HG02970 (cell line): ENCODE measurements around the gene GRIP2.

Source experiments
- ATAC-seq: cut with Tn5 transposase; IDR thresholded peaks from one replicate; pipeline ENCODE4 v1.9.1; 2021; ENCODE audit warnings: mild to moderate bottlenecking, moderate library complexity, moderate number of reproducible peaks; ENCODE audit not compliant: unreplicated experiment, low FRiP score

Gene GRIP2

DNA sequence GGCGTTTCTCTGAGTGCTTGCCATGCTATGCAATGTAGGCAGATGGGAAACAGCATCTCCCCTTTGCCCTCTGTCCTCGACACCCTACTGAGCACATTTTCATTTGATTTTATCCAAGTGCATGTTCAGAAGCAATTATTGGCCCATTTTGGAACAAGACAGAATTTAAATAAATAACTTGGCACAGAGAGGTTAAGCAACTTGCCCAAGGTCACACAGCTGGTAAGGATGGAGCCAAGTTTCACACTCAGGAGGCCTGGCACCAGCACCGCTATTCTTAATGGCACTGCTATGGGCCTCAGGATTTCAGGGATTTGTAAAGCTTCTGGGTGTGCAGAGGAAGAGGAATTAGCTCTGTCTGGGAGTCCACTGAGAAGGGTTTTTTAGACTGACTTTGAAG is 2.5 kb upstream of the GRIP2 start:
- no peak for ATAC-seq

DNA sequence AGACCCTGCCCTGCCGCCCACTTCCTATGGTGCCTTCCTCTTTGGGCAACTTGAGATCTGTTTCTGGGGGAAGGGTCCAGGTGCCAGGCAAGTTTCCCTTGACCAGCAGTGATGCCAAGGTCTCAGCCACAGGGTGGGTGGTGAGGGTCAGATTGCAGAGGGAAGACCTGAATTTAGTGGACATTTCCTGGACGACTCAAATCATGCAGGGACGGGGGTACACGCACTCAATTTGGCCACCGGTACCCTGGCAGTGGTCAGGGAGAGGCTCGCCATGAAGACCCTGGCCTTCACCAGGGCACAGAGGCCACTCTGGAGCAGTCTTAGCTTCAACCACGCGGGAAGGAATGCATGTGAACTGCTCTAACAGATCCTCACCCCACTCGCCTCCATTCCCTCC is 1.5 kb upstream of the GRIP2 start:
- ATAC-seq = no peak

DNA sequence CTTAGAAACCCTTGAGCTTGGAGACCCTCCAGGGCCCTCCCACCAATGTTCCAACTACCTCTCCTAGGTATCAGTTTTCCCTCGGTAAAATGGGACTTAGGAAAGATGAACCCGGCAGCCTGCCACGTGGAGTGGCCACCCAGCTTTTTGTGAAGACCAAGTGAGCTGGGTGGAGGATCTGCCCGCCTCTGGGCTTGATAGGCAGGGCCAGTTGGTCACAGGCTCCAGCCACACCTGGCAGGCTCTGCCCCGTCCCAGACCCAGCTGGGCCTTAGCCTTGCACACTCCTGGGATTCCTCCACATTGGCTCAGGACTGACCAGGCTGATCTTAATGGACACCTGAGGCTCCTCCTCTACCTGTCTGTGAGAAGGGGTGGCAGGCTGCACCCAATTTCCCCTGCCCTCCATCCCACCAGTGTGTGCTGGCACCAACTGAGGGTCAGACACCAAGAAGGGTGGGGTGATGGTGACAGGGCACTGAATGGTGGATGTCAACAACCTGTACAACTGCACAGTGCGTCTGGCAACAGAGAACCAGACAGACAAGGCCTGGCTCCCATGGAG is 761 bp upstream of the GRIP2 start:
- no peak for ATAC-seq

DNA sequence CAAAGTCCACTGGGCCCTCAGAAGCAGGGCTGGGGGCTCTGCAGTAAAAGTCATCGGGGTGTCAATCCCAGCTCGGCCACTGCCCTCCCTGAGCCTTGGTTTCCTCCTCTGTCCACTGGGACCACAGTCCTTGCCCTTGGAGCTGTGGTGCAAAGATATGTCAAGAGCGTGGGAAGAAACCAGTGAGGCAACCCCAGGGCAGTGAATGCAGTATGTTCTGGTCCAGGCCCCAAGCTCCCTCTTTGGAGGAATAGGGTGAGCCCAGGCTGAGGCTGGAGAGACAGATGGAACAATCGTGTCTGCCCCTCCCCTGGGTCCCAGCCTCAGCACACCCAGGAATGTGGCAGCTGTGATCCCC is 779 bp downstream of the GRIP2 start:
- no peak for ATAC-seq

DNA sequence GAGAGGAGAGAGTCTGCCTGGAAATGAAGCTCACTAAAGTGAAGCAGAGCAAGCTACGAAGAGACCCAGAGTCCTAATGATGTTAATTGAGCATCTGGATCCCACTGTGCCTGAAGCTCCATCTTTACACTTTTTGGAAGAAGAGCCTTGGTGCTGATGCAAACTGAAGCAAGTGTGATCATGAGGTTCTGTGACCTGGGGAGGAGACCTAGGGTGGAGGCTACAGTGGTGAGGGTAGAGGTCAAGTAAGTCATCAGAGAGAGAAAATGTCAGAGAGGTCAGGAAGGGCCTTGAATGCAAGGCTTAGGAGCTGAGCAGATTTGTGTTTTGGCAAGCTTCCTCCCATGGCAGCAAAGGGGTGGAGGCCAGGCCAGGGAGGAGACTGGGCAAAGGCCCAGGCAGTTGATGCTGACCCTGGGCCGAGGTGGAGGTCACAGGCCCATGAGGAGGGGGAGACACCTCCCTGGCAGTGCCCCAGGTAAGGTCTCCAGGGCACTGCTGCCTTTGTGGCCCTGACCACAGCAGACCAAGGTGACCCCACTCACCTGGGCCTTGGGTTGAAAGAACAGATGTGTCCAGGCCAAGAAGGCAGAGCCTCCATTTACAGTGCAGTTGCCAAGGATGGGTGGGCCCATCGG is 1.6 kb downstream of the GRIP2 start:
- ATAC-seq = no peak

DNA sequence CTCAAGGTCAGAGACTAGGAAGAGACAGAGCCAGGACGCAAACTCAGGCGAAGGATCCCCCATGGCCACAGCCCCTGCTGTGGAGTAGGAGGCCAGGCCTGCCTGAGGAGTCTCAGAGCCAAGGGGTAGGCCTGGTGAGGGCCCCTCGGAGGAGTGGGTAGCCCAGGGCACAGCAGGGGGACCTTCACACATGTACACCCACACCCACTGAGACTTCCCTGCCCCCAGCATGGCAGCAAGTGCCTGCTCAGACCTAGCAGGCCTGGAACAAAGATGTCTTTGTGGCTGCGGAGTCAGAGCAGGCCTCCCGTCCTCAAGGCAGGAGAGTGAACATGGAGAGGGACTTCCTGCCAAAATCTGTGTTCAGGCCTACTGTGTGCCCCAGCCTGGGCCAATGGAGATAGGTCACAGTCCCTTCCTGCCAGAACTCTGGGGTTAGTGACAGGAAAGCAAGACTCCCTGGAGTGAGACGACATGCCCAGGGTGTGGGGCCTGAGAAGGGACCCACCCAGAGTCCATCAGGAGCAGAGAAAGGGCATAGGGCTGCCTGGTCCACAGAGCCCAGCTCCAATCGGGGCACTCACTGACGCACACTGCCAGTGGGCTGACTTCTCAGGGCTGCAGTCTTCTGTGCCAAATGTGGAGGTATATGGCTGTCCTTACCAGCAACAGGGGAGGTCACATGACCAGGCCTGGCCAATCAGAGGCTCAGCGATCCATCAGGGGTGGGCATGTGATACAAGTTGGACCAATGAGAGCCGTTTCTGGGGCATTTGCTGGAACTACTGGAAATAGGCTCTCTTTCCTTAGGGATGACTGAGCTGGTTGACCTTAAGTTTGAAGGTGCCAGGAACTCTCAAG is 2.3 kb downstream of the GRIP2 start:
- ATAC-seq = no peak

DNA sequence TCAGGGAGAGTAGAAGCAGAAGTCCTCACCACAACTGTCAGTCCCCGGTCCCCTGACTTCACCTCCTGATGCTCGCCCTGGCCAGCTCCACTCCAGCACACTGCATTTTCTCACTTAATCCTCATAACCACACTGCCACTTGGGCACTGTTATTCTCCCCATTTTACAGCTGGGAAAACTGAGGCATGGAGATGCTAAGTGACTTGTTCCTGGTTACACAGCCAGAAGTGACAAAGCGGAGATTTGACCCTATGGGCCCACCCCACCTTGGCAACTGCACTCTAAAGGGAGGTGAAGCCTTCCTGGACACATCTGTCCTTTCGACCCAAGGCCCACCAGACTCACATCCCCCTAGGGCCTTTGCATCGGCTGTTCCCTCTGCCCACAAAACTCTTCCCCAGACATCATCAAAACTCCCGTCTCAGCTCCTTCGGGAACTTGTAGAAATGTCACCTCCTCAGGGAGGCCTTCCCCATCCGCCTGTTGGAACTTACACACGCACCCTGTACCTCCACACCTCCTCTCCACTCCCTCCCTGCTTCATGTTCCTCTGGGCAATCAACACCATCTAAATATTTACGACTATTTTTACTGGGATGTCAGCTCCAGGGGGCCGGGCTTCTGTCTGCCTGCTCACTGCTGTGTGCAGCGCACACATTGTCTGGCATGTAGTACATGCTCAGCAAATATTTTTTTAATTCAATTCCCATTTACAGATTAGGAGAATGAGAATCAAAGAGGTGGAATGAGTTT is 3.1 kb downstream of the GRIP2 start:
- ATAC-seq = no peak

DNA sequence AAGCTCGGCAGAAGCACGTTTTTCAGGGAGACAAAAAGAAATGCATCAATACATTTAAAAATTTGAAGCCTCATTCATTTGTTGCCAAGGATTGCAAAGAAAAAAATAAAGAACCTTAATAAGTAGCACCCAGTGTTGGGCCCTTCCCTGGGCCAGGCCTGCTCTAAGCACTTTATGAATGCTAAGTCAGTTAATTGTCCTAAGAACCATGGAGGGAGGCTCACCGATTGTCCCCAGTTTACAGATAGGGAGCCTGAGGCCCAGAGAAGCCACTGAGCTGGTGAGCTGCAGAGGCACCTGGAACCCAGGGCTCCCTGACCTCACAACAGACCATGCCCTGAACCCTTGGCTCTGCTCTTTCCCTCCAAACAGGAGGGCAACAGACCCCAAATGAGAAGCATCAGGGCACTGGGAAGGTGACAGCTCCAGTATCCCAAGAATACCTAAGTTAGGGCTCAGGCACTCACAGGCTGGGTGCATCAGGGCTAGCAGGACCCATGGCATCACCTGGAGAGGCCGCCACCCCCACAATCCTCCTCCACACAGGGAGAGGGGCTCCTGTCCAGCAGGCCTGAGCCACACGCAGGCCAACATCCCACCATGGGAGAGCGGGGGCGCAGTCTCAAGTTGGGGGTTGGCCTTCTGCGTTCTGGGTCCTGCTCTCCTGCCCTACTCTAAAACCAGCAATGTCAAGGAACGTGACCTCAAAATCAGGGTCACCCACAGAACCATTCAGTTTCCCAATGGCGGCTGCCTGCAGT is 3.9 kb downstream of the GRIP2 start:
- ATAC-seq = no peak

DNA sequence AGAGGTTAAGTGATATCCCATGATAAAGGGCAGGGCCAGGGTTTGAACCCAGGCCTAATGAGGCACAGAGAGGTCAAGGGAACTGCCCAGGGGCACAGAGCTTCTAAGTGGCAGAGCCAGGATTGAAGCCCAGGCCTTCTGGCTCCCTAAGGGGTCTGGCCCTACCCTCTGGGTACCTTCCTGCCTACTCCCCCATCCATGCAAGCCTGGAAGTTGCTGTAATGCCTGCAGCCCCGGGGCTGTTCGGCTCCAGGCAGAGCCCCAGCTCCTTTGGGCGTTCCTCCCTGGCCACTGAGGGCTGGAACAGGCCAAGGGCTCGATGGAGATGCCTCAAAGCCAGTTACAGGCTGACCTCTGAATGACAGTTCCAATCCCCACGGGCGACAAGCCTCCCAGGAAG is 4.5 kb downstream of the GRIP2 start:
- no peak for ATAC-seq

DNA sequence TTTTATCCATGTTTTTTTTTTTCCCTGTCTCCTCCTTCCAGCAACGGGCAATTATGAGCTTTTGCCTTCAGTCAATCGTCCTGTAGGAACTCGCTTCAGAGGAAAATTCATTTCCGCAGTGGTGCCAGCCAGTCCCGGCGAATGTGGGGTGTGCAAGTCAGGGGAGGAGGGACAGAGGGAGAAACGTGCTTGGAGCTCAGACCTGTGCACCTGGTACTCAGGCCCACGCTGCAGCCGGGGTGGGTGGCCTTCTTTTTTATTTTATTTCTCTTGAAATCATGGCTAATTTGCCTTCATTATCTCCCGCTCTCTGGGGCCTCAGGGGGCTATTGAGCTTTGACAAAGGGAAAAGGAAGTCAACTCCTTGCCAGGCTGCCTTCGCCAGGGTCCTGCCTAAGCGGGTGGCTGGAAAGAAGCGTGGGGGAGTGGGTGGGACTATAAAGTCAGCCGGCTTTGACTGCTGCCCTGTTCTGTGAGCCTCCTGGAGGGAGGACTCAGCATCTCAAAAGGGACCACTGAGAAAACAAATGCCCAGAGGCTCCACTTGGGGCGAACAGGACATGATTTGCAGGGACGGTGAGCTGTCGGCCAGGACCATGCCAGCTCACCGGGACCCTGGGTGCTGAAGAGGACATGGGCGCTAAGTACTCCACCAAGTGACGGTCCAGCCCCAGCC is 5.5 kb downstream of the GRIP2 start:
- no peak for ATAC-seq

DNA sequence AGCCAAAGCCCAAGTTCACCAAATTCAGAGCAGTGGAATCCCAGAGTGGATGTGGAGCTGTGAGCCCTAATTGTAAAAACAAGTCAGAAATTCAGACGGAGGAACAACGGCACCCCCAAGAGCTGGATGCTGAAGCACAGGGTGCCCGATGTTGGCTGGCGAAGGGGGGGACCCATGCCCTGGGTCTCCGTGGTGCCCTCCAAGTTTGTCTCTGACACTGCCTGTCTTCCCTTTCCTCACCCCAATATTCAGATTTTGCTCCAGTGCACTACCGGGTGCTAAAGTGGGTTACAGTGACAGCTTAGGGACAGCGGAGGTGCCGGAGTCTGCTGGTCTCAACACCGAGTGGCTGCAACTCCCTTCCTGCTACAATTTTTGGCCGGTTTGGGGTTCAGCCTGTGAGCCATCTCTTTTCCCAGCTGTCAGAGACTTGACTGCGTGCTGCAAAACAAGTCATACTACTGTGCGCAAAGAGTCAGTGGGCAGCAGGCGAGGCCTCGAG is 6.6 kb downstream of the GRIP2 start:
- ATAC-seq = no peak

DNA sequence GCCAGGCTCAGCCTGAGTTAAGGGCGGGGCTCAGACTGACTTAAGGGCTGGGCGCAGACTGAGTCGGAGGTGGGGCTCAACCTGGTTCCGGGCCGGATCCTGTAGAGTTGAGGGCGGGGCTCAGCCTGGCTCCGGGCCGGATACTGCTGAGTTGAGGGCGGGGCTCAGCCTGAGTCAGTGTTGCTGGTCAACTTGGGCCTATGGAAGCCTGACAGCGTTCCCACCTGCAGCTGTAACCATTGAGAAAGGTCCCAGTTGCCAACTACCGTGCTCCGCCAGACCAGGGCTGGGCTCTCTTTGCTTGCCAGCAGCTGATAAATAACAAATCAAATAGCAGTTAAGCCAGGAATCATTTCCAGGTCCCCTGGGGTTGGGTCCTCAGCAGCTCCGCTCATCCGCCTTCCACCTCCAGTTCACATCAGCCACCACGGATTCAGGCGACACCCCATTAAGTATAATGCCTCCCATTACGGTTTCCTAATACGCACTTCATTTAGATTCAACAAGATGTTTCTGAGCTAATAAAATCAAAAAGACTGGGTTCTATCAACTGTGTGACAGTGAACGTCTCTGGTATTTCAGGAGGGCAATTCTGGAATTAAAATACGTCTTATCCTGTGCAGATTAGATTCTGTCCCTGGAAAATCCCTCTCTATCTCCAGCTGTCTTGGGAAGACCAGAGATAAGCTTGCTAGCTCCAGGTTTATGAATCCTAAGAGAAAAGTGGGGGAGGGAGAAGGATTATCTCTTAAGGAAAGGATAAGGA is 7.3 kb downstream of the GRIP2 start:
- ATAC-seq = no peak

DNA sequence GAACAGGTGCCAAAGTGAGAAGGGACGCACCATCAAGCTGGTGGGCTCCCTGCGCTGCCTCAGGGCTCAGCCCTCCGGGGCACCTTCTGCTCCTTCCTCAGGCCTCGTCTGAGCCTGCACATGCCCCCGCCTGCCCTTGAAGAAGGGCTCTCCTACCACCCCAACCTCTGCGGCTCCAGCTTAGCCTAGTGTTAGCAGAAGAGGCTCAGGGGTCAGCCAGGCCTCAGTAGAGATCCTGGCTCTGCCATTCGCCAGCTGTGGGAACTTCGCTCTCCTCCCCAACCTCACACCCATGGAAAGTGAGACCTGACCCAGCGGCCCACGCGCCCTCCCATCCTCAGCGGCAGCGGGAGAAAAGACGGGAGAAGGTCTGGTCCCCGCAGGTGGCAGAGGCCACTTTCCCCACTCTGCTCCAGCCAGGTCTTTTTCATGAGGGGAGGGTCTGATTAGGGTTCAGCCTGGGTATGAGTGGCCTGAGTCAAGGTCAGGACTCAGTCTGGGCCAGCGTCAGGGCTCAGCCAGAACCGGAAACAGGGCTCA is 8.2 kb downstream of the GRIP2 start:
- no peak for ATAC-seq

DNA sequence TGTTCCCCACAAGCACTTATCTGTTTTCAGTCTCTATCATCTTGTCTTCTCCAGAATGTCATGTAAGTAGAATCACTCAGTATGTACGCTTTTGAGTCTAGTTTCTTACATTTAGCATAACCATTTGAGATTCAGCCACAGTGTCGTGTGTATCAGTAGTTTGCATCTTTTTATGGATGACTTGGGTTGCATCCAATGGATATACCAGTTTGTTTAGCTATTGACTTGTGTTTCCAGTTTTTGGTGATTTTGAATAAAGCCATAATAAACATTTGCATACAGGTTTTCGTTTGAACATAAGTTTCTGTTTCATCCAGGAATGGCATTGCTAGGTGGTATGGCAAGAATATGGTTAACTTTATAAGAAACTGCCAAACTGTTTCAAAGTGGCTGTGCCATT is 12.1 kb downstream of the GRIP2 start:
- ATAC-seq = no peak

DNA sequence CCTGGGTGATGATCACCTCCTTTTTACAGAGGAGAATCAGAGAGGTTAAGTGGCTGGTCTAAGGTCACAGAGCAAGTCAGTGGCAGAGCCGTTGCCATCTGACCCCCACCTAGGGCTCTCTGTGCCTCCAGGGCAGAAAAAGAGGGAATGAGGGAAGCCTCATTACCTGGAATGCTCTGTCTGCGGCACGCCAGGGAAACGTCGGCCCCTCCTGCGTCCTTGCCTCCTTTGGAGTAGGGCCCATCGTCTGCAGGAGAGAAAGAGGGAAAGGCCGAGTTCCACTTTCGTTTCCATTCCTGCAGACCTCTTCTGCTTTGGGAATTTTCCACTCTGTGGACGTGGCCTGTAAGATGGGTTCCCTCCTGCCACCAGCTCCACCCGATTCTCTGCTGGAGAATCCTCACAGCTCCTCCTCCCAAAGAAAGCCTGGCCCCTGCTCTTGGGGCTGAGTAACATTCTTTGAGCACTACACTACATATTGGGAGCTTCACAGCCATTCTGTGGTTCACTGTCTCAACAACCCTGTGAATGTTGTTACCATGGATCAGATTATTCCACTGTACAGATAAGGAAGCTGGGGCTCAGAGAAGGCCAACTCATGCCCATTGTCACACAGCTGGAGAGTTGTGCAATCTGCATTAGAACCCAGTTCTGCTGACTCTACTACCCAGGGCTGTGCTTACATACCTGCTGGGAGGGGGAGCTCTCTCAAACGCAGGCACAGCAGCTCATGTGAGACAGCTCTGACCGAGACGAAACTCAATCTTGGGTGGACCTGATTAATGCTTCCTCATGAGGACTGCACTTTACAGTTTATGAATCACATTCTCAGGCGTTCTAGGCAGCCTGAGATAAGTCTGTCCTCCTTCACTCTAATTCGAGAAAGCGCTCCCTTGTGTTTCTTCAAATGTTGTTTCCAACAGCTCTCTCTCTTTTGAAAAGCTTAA is 14.2 kb downstream of the GRIP2 start:
- no peak for ATAC-seq

DNA sequence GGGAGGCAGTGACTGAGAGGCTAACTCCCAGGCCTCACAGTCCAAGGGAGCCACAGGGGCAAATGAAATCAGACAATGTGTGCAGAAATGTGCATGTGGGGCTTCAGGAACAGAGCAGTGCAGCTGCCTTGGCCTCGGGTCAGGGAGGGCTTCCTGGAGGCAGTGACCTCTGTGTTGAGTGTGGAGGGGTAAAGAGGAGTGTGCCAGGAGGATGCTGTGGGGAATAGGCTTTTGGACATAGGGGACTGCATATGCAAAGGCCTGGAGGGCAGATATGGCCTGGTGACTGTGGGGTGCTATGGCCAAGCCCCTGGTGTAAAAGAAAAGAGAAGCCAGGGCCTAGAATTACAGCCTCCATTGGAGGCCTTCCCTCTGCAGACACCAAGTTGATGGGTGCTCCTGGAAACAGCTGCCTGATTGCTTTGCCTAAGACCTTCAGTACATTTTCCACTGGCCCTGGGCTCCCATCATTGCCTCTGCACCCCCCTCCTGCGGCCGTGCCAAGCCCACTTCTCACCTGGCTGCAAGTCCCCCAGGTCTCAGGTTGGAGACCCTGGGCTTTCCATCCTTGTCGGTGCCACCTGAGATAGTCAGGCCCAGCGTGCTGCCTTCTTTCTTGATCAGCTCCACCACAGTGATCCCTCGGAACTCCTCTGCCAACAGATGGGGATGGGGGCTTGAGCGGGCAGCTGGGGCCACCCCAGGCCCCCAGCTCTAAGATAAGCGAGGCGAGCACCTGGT is 15.1 kb downstream of the GRIP2 start:
- ATAC-seq = no peak

DNA sequence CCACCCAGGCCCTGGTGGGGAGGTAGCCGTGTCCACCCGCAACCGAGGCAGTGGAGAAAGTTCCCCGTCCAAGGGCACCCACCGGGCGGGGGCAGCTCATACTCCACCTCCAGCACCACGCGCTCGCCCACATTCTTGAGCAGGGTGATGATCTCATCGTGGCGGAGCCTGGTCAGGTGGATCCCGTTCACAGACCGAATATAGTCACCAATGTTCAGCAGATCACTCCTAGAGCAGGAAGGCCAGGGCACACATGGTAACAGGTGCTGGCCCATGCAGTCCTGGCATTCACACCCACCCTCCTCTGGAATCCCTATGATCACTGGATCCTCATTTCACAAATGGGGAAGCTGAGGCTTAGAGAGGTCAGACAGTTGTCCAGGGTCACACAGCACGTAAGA is 15.8 kb downstream of the GRIP2 start:
- ATAC-seq = no peak
